MV-4-11 (cell line): Measurements from ENCODE around the gene LRGUK.
"Not testable (repeated sequence)": the region's sequence is repeated elsewhere in the genome, so short reads cannot be mapped to it uniquely, and the experiment has no call there.

ENCODE experiments used
- DNase-seq: peaks from one replicate; lab custom pipeline; 2025; lab: John Stamatoyannopoulos, UW

Gene LRGUK

GRCh38 chr7:134186027-134186426, 58.9 kb downstream of the LRGUK start:
- DNase-seq = no peak

GRCh38 chr7:134186801-134187200, 59.7 kb downstream of the LRGUK start:
- no peak for DNase-seq

- DNase-seq = no peak
Observed at GRCh38 chr7:134187893-134188292, 60.8 kb downstream of the LRGUK start.

GRCh38 chr7:134188311-134188710, 61.2 kb downstream of the LRGUK start:
- DNase-seq = no peak

GRCh38 chr7:134189559-134189958, 62.4 kb downstream of the LRGUK start:
- DNase-seq = no peak

- no peak for DNase-seq
Observed at GRCh38 chr7:134191876-134192275, 64.7 kb downstream of the LRGUK start.

- DNase-seq = no peak
Observed at GRCh38 chr7:134193240-134193639, 66.1 kb downstream of the LRGUK start.

- DNase-seq = no peak
Observed at GRCh38 chr7:134195252-134195651, 68.1 kb downstream of the LRGUK start.

GRCh38 chr7:134196439-134196838, 69.3 kb downstream of the LRGUK start:
- DNase-seq = no peak

- DNase-seq = peak; percentile 1
Observed at GRCh38 chr7:134197345-134197744, 70.2 kb downstream of the LRGUK start.

- no peak for DNase-seq
Observed at GRCh38 chr7:134200970-134201369, 73.8 kb downstream of the LRGUK start.

GRCh38 chr7:134201569-134202261, 74.6 kb downstream of the LRGUK start:
- DNase-seq = no peak

- DNase-seq = no peak
Observed at GRCh38 chr7:134203186-134203889, 76.2 kb downstream of the LRGUK start.

GRCh38 chr7:134209322-134210015, 82.3 kb downstream of the LRGUK start:
- no peak for DNase-seq

- DNase-seq = no peak
Observed at GRCh38 chr7:134210227-134210626, 83.1 kb downstream of the LRGUK start.

GRCh38 chr7:134210976-134211663, 84.0 kb downstream of the LRGUK start:
- no peak for DNase-seq

GRCh38 chr7:134211817-134212216, 84.7 kb downstream of the LRGUK start:
- DNase-seq = no peak

- peak; percentile 51 for DNase-seq
Observed at GRCh38 chr7:134212576-134213546, 85.7 kb downstream of the LRGUK start.

- DNase-seq = no peak
Observed at GRCh38 chr7:134220236-134220635, 93.1 kb downstream of the LRGUK start.

GRCh38 chr7:134231296-134231695, 104.2 kb downstream of the LRGUK start:
- not testable (repeated sequence) for DNase-seq

GRCh38 chr7:134234216-134234615, 107.1 kb downstream of the LRGUK start:
- DNase-seq = no peak
